A549 treated with CpdA at 1 μM for 4 hours (cell line): ENCODE measurements around the gene ABCB9. TPM values are rescaled to one million over a fixed set of nuclear protein-coding genes. Genes with fewer than 3 reads are reported as not detected.

ENCODE experiments used
- total RNA-seq: library from RNA; stranded (reverse); fragments of 200-300 nt; extraction: Qiagen RNA extraction; gene quantifications from 5 replicates; pipeline ENCODE4 v1.2.3, GENCODE V29; 2022; ENCODE audit warnings: low read depth

ABCB9 gene
- total RNA-seq = 6.8 to 9.3 TPM (median 8.8 TPM) in 5 replicates

DNA sequence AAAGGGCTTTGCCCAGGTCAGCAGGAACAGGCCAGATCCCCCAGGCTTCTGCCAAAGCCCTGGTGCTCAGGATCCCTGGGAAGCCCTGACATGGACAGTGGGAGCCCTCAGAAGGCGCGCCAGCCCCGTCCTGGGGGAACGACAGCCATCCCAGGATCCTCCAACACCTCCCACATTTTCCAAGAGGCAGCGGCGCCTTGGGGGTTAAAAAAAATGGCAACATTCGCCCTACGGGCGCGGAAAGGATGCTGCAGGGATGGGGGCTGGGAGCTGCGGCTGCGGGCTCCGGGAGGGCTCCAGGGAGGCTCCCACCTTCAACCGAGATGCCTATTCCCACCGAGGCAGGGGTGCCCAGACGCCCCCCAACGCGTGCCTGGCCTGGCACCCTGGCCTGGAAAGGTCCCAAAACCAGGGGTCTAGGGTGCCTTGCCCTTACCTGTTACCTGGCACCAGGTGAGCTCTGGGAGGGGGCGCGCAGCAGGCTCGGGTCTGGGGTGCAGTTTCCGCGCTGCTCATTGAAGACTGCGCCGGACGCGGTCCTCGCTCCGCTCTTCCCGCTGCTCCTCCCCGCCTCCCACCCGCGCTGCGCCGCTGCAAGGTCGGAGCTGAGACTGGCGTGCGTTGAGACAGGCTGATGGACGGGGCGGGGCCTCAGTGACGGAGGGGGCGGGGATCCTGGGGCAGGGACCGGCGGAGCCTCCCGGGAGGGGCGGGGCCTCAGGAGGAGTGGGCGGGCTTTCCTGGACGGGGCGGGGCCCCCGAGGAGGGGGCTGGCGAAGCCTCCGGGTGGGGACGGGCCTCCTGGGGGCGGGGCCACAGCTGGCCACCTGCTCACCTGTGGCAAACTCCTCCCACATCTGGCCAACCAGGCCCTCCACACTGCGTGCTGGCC, at the start of gene ABCB9:
Gene ABCB9 (minus strand): TSS at position 613 of the 892 bp plus-strand sequence. CDS start 6,228 bp downstream, outside the sequence.

DNA sequence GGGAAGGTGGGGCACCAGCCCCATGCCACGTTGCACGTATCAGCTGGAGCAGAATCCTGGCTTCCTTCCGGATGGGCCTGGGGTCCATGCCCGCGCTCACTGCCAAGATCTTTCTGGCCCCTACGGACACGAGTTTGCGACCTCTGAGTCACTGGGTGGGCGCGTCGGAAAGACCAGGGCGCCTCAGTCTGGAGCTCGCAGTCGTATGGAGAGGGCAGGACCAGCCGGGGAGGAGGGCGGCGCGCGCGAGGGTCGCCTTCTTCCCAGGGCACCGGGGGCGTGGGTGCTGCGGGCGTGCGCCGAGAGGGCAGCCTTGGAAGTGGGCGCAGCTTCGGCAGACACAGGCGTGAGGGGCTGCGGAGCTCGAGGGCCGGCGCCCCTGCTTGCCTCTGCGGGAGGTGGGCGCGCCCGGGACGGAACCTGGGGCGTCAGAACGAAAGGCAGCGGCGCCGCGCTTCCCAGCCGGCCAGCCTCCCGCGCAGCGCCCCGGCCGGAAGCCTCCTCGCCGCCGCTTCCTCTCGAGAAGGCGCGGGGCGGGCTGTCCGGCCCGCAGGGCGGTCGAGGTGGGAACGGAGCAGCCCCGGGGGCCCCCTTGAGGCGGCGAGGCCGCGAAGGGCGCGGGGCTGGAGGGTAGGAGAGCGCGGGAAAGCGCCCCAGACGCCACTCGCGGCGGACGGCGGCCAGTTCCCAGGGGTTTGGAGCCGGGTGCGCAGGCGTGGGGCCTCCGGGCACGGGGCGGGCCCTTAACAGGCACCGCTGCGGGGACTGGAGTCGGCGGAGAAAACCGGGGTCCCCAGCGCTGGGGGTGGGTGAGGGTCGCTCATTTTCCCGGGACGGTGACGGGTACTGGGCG, 14.1 kb upstream of the ABCB9 start, which contains the start of gene ARL6IP4:
Gene ARL6IP4 (plus strand): TSS at position 499 of the 853 bp plus-strand sequence. CDS start 459 bp downstream, outside the sequence.

DNA sequence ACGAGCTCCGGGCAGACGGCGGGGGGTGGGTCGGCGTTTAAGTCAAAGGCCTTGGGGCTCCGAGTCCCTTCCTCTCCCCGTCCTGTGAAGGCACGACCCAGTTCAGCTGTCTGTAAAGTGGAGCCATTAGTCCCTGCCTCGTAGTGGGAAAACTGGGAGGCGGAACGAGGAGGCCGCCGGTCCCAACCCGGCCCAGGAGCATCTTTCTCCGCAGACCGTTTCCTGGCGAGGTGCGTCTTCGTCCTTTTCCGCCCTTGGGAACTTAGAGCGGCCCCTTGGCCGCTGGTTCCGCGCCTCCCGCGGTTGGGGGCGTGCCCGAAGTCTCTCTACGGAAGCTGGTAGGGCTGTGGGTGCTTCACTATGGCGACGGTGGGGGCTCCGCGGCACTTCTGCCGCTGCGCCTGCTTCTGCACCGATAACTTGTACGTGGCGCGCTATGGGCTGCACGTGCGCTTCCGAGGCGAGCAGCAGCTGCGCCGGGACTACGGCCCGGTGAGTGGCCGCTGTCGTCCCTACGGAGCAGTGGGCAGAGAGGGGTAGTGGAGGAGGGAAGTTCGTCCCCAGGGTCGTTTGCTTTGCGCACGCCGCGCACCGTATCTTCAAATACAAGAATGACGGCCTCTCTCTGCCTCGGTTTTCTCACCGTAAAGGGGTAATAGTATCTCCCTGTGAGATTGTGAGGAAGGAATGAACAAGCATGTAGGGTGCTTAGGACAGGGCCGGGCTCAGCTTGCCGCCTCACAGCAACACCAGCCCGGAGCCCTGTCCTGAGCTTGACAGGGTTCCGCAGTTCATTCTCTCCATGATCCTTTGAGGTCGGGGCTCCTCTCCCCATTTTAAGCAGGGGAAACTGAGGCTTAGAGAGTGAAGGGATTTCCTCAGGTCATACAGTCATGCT, 8.9 kb upstream of the ABCB9 start, which contains the start of gene OGFOD2:
Gene OGFOD2 (plus strand): TSS at position 353 of the 898 bp plus-strand sequence. CDS start 8 bp downstream, at position 361.

DNA sequence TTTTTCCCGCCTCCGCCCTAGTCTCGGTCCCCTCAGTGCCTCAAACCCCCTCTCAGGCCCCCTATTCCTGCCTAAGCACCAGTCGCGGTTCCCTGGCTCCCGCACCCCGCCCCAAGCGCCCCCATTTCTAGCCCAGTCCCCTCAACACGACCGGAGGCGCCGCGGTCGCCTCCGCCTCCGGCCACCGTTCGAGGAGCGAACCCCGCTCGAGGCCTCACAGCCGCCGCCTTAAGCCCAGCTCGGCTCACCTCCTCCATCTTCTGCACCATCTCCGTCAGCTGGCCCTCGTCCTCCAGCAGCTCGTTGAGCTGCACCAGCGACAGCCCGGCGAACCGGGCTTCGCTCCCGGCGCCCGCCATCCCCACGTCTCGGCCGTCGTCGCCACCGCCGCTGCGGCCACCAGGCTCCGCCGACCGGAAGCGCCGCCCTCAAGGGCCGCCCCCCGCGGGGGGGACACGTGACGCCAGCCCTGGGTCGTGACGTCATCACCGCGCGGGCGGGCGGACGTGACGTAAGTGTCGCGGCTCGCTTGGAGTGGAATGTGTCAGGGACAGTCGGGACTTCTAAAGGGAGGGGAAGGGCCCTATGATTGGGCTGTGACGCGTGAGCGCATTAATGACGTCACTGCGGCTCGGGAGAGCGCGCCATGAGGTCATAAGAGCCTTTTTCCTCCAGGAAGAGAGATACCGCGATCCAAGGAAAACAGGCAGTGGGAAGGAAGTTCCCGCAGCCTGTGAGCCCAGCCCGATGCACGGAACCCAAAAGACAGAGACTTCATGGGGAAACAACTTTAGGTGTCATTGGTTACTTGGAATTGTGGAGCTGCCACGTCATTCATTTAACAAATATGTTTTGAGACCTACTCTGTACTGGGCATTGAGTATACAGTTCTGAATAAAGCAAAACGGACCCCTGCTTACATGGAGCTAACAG, 70.3 kb downstream of the ABCB9 start, which contains the start of gene VPS37B:
Gene VPS37B (minus strand): TSS at position 421 of the 933 bp plus-strand sequence. CDS start 62 bp downstream, at position 359.

Other genes starting within 250 kb of the ABCB9 start
- 0.22 to 0.47 TPM (median 0.30 TPM) in 4 of 5 replicates, not detected in the other for gene HCAR3, start 249.7 kb downstream of the ABCB9 start, total RNA-seq
- 0.02 to 0.05 TPM (median 0.03 TPM) in 4 of 5 replicates, not detected in the other for gene HCAR1, start 235.6 kb downstream of the ABCB9 start, total RNA-seq
- 57.1 to 71.4 TPM (median 60.7 TPM) in 5 replicates for gene DENR, start 213.6 kb downstream of the ABCB9 start, total RNA-seq
- gene CCDC62, start 191.9 kb downstream of the ABCB9 start, total RNA-seq = 0.04 to 0.09 TPM (median 0.06 TPM) in 4 of 5 replicates, not detected in the other
- gene HIP1R, start 131.0 kb downstream of the ABCB9 start, total RNA-seq = 11.0 to 13.0 TPM (median 11.3 TPM) in 5 replicates
- 30.6 to 36.3 TPM (median 33.7 TPM) in 5 replicates for gene VPS37B, start 70.3 kb downstream of the ABCB9 start, total RNA-seq
- 12.8 to 17.7 TPM (median 16.8 TPM) in 5 replicates for gene OGFOD2, start 8.8 kb upstream of the ABCB9 start, total RNA-seq
- 207 to 248 TPM (median 247 TPM) in 5 replicates for gene ARL6IP4, start 14.2 kb upstream of the ABCB9 start, total RNA-seq
- 13.8 to 20.0 TPM (median 16.4 TPM) in 5 replicates for gene PITPNM2, start 184.6 kb upstream of the ABCB9 start, total RNA-seq